Fibroblast of the aortic adventitia (primary cell): ENCODE data around the gene CCDC85B. TPM values are rescaled to one million over a fixed set of nuclear protein-coding genes. Genes with fewer than 3 reads are reported as not detected.

Source experiments
- DNase-seq: peaks from one replicate; pipeline ENCODE4 v3.0.0-alpha.2; 2010; ENCODE audit warnings: low read depth
- H3K4me3 ChIP-seq: 2 replicates; pipeline ENCODE4 v1.5.1; 2011; ENCODE audit warnings: low read depth, mild to moderate bottlenecking, control low read depth, low read length, moderate library complexity
- CTCF ChIP-seq: IDR thresholded peaks from 2 replicates; pipeline ENCODE4 v1.5.1; 2011; ENCODE audit warnings: mild to moderate bottlenecking, low read length, control low read depth, inconsistent platforms; ENCODE audit not compliant: insufficient read depth
- total RNA-seq: library from RNA; depleted of rRNA; stranded (reverse); fragments of >200 nt; gene quantifications from 2 replicates; pipeline ENCODE4 v1.2.3, GENCODE V29; 2012; ENCODE audit warnings: low replicate concordance

Gene CCDC85B
- total RNA-seq, 1 donor, result 75.0 TPM

- no peak for TF ChIP-seq CTCF
- DNase-seq, result no peak
- no peak overlapping the region for H3K4me3 ChIP-seq
Observed at GRCh38 chr11:65880844-65881421, 9.5 kb upstream of the CCDC85B start.

- H3K4me3 ChIP-seq, result no peak overlapping the region
- DNase-seq, result no peak
- TF ChIP-seq CTCF, result no peak
Observed at GRCh38 chr11:65882120-65883057, 8.1 kb upstream of the CCDC85B start.

- TF ChIP-seq CTCF, result no peak
Observed at GRCh38 chr11:65883058-65883761, 7.3 kb upstream of the CCDC85B start.

GRCh38 chr11:65883786-65884715, 6.4 kb upstream of the CCDC85B start:
- no peak for TF ChIP-seq CTCF
- DNase-seq, result no peak

More at GRCh38 chr11:65883058-65883761, 7.3 kb upstream of the CCDC85B start:
- no peak for DNase-seq
- no peak overlapping the region for H3K4me3 ChIP-seq

GRCh38 chr11:65884716-65885092, 5.8 kb upstream of the CCDC85B start:
- peak; percentile 73 for DNase-seq
- TF ChIP-seq CTCF, result peak; percentile 99
- H3K4me3 ChIP-seq, result no peak overlapping the region

More at GRCh38 chr11:65883786-65884715, 6.4 kb upstream of the CCDC85B start:
- no peak overlapping the region for H3K4me3 ChIP-seq

- DNase-seq, result no peak
- no peak for TF ChIP-seq CTCF
- no peak overlapping the region for H3K4me3 ChIP-seq
Observed at GRCh38 chr11:65885231-65885630, 5.2 kb upstream of the CCDC85B start.
